Common myeloid progenitor, CD34-positive (primary cell): ENCODE results near the gene TBC1D5.
A peak's percentile ranks its signal among the peaks of the same experiment; 100 is the strongest.

Experiments used
- CTCF ChIA-PET: fragments of 350-600 bp; sonication (Branson Sonifier 250); formaldehyde crosslinking; loops from one replicate; lab custom pipeline; 2021; ENCODE audit warnings: antibody characterized with exemption; lab: Charles Lee
- POLR2A ChIA-PET: fragments of 350-600 bp; sonication (Branson Sonifier 250); formaldehyde crosslinking; loops from one replicate; lab custom pipeline; 2021; ENCODE audit warnings: antibody characterized with exemption; lab: Charles Lee
- DNase-seq, 3 donors: peaks; one replicate each; pipeline versions ENCODE4 v3.0.0 to v3.0.0-alpha.2; 2013
- H3K27ac ChIP-seq, 2 experiments: 1 replicate in 1 of 2; 2 replicates in 1 of 2; pipeline ENCODE4 v1.7.0; 2013; ENCODE audit warnings: inconsistent platforms in 2 of 2, low read length in 2 of 2, mild to moderate bottlenecking in 2 of 2, low read depth in 1 of 2, moderate library complexity in 1 of 2; ENCODE audit not compliant: severe bottlenecking in 2 of 2, insufficient read depth in 1 of 2, poor library complexity in 1 of 2
- H3K27me3 ChIP-seq, 5 experiments: replicated peaks in 2 of 5; 1 replicate in 3 of 5; 2 replicates in 2 of 5; pipeline versions ENCODE4 v1.6.1 to v1.7.0; 2013; ENCODE audit warnings: low read length in 4 of 5, mild to moderate bottlenecking in 2 of 5, moderate library complexity in 2 of 5, inconsistent platforms in 1 of 5; ENCODE audit not compliant: insufficient read depth in 5 of 5, control insufficient read depth in 4 of 5
- H3K36me3 ChIP-seq, 4 experiments: 1 replicate in 2 of 4; 2 replicates in 2 of 4; pipeline versions ENCODE4 v1.6.1 to v1.7.0; 2013; ENCODE audit warnings: low read length in 3 of 4, control low read depth in 1 of 4, mild to moderate bottlenecking in 1 of 4; ENCODE audit not compliant: control insufficient read depth in 4 of 4, insufficient read depth in 4 of 4
- H3K4me1 ChIP-seq, 4 experiments: 1 replicate in 3 of 4; 2 replicates in 1 of 4; pipeline versions ENCODE4 v1.6.1 to v1.7.1; 2013; ENCODE audit warnings: low read length in 3 of 4, mild to moderate bottlenecking in 3 of 4, control low read depth in 1 of 4, inconsistent platforms in 1 of 4, moderate library complexity in 1 of 4; ENCODE audit not compliant: control insufficient read depth in 4 of 4, insufficient read depth in 4 of 4; ENCODE audit errors: control extremely low read depth in 1 of 4
- H3K4me3 ChIP-seq, 7 experiments: 1 replicate in 4 of 7; 2 replicates in 3 of 7; pipeline versions ENCODE4 v1.5.1 to v1.7.0; 2013; ENCODE audit warnings: mild to moderate bottlenecking in 7 of 7, low read length in 6 of 7, moderate library complexity in 6 of 7, inconsistent platforms in 2 of 7, low read depth in 2 of 7, control low read depth in 1 of 7; ENCODE audit not compliant: insufficient read depth in 4 of 7, control insufficient read depth in 1 of 7; ENCODE audit errors: extremely low read depth in 1 of 7
- H3K9me3 ChIP-seq, 5 experiments: 1 replicate in 4 of 5; 2 replicates in 1 of 5; pipeline versions ENCODE4 v1.6.1 to v1.7.1; 2013; ENCODE audit warnings: low read length in 4 of 5, mild to moderate bottlenecking in 2 of 5, inconsistent platforms in 1 of 5, low read depth in 1 of 5, moderate library complexity in 1 of 5; ENCODE audit not compliant: control insufficient read depth in 4 of 5, insufficient read depth in 2 of 5; ENCODE audit errors: control extremely low read depth in 1 of 5
- WGBS: methylation state at CpG from one replicate; pipeline ENCODE4 v1.1.5; 2013; ENCODE audit not compliant: insufficient coverage; 5-methylcytosine and 5-hydroxymethylcytosine counted together

The TBC1D5 gene

DNA sequence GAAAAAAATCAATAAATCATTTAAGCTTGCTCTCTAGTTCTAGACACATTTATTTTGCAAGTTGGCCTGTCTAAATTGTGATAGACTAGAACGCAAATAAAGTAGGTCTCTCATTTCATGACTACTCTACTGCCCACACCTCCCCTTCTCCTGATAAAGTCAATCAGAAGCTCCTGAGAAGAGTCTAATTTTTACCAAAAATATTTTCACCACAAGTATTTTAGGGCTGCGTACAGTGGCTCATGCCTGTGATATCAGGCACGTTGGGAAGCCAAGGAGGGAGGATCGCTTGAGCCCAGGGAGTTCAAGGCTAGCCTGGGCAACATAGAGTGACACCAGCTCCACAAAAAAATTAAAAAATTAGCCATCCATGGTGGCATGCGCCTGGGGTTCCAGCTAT, 136.5 kb downstream of the TBC1D5 start:
- CTCF ChIA-PET = interaction anchor here (1.8 kb wide), 1 partner anchor 10 kb away, joined by 5 read pairs; no protein-coding TSS in a partner anchor
- H3K27me3 ChIP-seq = no peaks in the 10 kb centered on the region
- no peak overlapping the region for H3K27ac ChIP-seq
- POLR2A ChIA-PET = no interaction called here
- WGBS = 100% methylated on average over 2 of the region's 5 CpGs
- H3K9me3 ChIP-seq = peaks cover 0 to 15% (median 0%) of the 10 kb centered on the region in 5 experiments
- H3K4me3 ChIP-seq = no peak overlapping the region
- H3K36me3 ChIP-seq = peaks cover 0 to 4% (median under 1%) of the 10 kb centered on the region in 4 experiments
- H3K4me1 ChIP-seq = peaks cover 0 to 4% (median 0%) of the 10 kb centered on the region in 4 experiments
- DNase-seq = no peak

DNA sequence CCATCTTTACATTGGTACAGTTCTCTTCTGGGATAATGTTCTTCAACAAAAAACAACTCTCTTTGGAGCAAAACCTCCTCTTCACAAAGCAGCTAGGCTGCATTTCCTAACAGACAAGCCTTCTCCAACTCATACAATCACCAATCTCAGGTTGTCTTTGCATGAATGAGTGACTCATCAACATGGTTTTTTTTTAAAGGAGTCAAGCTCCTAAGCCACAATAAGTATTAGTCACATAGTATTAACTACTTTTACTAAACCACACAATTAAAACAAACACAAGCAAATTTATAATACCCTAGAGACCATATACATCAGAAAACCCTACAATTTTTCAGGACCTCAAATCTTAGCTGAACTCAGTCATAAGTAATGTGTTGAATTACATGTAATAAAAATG, 137.4 kb downstream of the TBC1D5 start:
- peak in 2 of 3 donors; percentile 40 to 60 for DNase-seq
- Histone ChIP-seq H3K4me3 (no peak overlapping the region), H3K36me3 (peaks cover 0 to 6% (median under 1%) of the 10 kb centered on the region in 4 experiments), H3K27me3 (no peaks in the 10 kb centered on the region), H3K4me1 (peaks cover 0 to 4% (median 0%) of the 10 kb centered on the region in 4 experiments), H3K27ac (no peak overlapping the region), H3K9me3 (peaks cover 0 to 15% (median 0%) of the 10 kb centered on the region in 5 experiments)
- POLR2A ChIA-PET = no interaction called here
- CTCF ChIA-PET = interaction anchor here (0.9 to 1.8 kb wide), 2 partner anchors 9 to 24 kb away, joined by 3 to 5 read pairs; no protein-coding TSS in a partner anchor

- no peak overlapping the region for H3K4me3 ChIP-seq
- H3K9me3 ChIP-seq = peaks cover 0 to 21% (median 7%) of the 10 kb centered on the region in 5 experiments
- no peaks in the 10 kb centered on the region for H3K27me3 ChIP-seq
- H3K4me1 ChIP-seq = no peaks in the 10 kb centered on the region
- no peak overlapping the region for H3K27ac ChIP-seq
- ChIA-PET POLR2A (no interaction called here), CTCF (no interaction called here)
- no peak for DNase-seq
- 93% methylated on average over 3 of the region's 6 CpGs for WGBS
- H3K36me3 ChIP-seq = peaks cover 0 to 6% (median 2%) of the 10 kb centered on the region in 4 experiments
Measured at GRCh38 chr3:17602126-17602525, 140.3 kb downstream of the TBC1D5 start.

GRCh38 chr3:17592956-17593355, 149.5 kb downstream of the TBC1D5 start:
- H3K27ac ChIP-seq = no peak overlapping the region
- POLR2A ChIA-PET = no interaction called here
- no peak overlapping the region for H3K4me3 ChIP-seq
- no peaks in the 10 kb centered on the region for H3K4me1 ChIP-seq
- CTCF ChIA-PET = no interaction called here
- H3K9me3 ChIP-seq = peaks cover 0 to 49% (median 12%) of the 10 kb centered on the region in 5 experiments
- DNase-seq = no peak
- H3K27me3 ChIP-seq = no peaks in the 10 kb centered on the region
- H3K36me3 ChIP-seq = peaks cover 0 to 49% (median 13%) of the 10 kb centered on the region in 4 experiments
- WGBS = 100% methylated on average over 4 of the region's 5 CpGs

- DNase-seq = no peak
- Histone ChIP-seq H3K27ac (no peak overlapping the region), H3K4me1 (no peaks in the 10 kb centered on the region), H3K9me3 (peaks cover 0 to 49% (median 12%) of the 10 kb centered on the region in 5 experiments), H3K4me3 (no peak overlapping the region), H3K27me3 (no peaks in the 10 kb centered on the region), H3K36me3 (peaks cover 0 to 44% (median 11%) of the 10 kb centered on the region in 4 experiments)
- ChIA-PET POLR2A (no interaction called here), CTCF (no interaction called here)
- WGBS = 100% methylated on average over 3 of the region's 5 CpGs
Measured at GRCh38 chr3:17590465-17590864, 152.0 kb downstream of the TBC1D5 start.

DNA sequence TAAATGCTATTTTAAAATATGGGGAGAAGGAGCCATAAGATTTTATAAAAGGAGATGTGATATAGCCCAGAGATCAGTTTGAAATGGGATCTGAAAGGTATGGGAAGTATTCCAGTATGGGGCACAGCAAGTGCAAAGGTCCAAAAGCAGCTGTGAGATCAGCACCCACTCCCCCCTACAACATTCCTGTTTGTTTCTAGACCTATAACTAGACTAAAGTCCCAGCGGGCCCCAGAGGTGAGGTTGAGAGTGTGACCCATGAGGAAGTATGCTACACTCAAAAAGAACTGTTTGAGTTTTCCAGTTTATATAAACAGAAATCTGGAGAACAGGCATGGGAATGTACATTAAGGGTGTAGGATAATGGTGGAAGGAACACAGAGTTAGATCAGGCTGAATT, 152.5 kb downstream of the TBC1D5 start:
- Histone ChIP-seq H3K27me3 (no peaks in the 10 kb centered on the region), H3K4me3 (no peak overlapping the region), H3K27ac (no peak overlapping the region), H3K36me3 (peaks cover 0 to 43% (median 11%) of the 10 kb centered on the region in 4 experiments), H3K9me3 (peaks cover 0 to 43% (median 12%) of the 10 kb centered on the region in 5 experiments), H3K4me1 (no peaks in the 10 kb centered on the region)
- no peak for DNase-seq
- 100% methylated on average over 1 of the region's 1 CpG for WGBS
- ChIA-PET CTCF (no interaction called here), POLR2A (no interaction called here)

- WGBS = no CpG with 5 or more reads among the region's 1 CpG
- ChIA-PET POLR2A (no interaction called here), CTCF (no interaction called here)
- H3K27ac ChIP-seq = no peak overlapping the region
- no peak overlapping the region for H3K4me3 ChIP-seq
- H3K27me3 ChIP-seq = no peaks in the 10 kb centered on the region
- DNase-seq = no peak
- peaks cover 0 to 32% (median 8%) of the 10 kb centered on the region in 4 experiments for H3K36me3 ChIP-seq
- peaks cover 0 to 39% (median 12%) of the 10 kb centered on the region in 5 experiments for H3K9me3 ChIP-seq
- H3K4me1 ChIP-seq = no peaks in the 10 kb centered on the region
Measured at GRCh38 chr3:17588422-17588821, 154.0 kb downstream of the TBC1D5 start.
